Measurements from ENCODE around the gene SH2D4B.

DNA sequence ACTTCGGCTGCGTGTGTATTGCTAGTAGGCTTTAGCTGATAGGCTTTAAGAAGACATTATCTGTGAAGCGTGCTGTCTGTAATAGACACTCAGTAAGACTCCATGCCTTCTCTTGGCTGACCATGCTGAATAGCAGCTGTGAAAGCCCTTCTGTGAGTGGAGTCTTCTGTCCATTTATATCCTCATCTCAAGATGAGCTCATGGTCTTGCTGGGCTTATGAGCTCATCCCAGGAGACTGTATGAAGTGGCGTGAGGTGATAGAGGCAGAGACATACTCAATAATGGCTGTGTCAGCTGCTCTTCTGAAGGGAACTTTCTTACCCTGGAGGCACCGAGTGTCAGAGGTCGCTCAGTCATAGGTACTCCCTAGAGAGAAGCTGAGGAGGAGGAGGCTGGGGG is 111.5 kb downstream of the SH2D4B start:
- TF ChIP-seq POLR2A (IDR thresholded peaks at IDR 0.05) (no peak), EP300 (IDR thresholded peaks at IDR 0.05) (no peak)
- TF ChIP-seq, protein P1, sequence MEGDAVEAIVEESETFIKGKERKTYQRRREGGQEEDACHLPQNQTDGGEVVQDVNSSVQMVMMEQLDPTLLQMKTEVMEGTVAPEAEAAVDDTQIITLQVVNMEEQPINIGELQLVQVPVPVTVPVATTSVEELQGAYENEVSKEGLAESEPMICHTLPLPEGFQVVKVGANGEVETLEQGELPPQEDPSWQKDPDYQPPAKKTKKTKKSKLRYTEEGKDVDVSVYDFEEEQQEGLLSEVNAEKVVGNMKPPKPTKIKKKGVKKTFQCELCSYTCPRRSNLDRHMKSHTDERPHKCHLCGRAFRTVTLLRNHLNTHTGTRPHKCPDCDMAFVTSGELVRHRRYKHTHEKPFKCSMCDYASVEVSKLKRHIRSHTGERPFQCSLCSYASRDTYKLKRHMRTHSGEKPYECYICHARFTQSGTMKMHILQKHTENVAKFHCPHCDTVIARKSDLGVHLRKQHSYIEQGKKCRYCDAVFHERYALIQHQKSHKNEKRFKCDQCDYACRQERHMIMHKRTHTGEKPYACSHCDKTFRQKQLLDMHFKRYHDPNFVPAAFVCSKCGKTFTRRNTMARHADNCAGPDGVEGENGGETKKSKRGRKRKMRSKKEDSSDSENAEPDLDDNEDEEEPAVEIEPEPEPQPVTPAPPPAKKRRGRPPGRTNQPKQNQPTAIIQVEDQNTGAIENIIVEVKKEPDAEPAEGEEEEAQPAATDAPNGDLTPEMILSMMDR (IDR thresholded peaks at IDR 0.05), result no peak
